CMK (cell line): Measurements from ENCODE around the gene ETV6.

Source experiments
- DNase-seq: peaks from one replicate; pipeline ENCODE4 v3.0.0-alpha.2; 2010; ENCODE audit warnings: low read depth

Gene ETV6

GRCh38 chr12:11801643-11802042, 152.2 kb downstream of the ETV6 start:
- DNase-seq, result peak; percentile 76

- DNase-seq, result no peak
Observed at GRCh38 chr12:11804130-11804529, 154.7 kb downstream of the ETV6 start.

DNA sequence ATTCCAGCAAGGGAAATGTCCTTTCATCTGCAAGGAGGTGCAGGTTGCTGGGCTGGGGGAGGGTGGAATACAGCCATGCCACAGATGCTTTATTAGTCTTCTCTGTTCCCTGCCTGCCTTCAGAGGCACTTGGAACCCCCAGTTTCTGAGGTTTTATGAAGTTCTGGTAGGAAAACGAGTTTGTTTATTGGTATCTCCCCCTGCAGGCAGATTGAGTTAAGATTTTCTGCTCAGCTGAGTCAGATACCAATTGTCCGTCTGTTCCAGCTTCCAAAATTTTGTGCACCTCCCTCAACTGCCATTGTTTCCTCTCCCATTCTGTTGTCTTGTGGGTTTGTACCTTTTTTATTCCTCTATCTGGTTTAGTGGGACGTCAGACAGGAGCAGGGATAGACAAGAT, 155.6 kb downstream of the ETV6 start:
- DNase-seq, result no peak

DNA sequence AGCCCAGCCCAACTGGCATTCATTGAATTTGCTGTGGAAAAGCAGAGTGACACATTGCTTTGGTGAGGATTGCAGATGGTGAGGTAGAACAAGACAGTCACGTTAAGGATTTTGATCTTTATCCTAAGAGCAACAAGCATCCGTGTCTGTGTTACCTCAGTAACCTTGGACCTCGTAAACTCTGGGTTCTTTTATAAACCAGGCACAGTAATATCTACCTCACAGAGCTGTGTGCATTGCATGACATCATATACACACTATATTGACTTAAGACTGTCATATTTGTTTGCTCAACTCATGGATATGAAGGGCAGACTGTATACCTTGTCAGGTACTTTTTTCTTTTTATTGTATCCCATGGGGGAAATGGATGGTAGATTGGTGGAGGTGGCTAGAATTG, 156.2 kb downstream of the ETV6 start:
- no peak for DNase-seq

DNA sequence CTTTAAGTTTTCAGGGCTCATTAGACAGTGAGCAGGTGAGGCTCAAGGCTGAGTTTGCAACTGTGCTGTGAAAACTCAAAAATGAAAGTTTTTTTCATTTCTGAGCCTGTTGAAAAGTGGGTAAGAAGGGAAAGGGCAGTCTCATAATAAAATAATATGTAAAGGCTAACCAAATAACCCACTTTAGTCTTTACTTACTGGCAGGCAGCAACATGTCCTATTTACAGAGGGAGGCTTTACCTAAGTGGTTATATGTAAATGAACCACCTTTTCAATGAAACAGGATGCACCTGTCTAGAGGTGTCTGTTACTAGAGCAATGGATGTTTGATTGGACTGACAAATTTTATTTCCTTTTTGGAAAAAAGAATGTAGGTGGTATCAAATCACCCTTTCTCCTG, 158.0 kb downstream of the ETV6 start:
- no peak for DNase-seq

GRCh38 chr12:11808931-11809330, 159.5 kb downstream of the ETV6 start:
- DNase-seq, result no peak

DNA sequence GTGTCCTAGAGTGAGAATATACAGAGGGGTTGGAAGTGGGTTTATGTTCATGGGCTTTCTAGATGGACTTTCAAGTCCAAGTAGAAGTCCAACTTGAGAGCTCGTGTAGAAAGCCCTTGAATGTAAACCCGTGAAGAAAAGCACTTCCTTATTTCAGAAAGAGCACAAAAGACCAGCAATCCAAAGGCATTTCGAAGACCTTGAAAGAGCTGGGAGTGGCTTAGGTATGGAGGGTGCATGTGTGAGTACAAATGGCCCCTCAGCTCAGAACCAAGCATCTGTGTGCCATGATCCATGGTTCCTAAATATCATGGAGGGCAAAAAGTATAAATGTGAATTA, 160.7 kb downstream of the ETV6 start:
- no peak for DNase-seq

GRCh38 chr12:11811008-11811407, 161.5 kb downstream of the ETV6 start:
- DNase-seq, result no peak

GRCh38 chr12:11812241-11812585, 162.7 kb downstream of the ETV6 start:
- no peak for DNase-seq

DNA sequence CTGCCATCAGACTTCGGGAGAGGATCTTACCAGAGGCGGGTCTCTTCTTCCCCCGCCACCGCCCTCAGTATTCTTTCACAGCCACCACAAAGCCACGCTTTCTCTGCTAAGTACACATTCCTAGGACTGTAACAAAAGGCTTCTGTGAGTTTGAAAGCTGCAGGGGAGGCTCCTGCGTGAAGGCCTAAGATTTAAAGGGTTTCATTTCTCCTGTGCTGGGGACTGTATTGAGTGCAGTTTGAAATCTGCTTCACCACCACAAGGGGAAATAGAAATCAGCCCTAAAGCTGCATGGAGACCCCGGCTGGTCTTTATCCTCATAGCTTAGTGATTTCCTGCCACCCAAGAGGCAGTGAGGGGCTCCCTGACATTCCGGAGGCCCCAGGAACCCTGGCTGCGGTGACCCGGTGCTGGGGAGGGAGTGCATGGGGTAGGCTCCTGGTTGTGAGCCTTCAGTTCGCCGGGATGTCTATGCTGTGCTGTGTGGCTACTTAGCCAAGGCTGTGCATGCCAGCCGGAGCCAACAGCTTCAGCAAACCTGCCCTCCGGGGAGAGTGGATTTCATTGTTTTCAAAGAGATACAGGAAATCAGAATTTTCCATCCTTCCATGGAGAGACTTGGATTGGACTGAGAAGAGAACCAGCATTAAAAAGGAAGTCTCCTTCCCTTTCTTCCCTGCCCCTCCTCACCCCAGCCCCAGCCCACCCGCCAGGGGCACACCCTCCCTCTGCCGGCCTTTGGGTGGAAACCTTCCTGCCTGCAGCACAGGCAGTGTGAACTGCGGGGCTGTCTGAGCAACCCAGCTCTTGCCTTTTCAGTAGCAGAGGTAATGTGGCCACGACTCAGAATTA, 163.3 kb downstream of the ETV6 start:
- peak; percentile 75 for DNase-seq

DNA sequence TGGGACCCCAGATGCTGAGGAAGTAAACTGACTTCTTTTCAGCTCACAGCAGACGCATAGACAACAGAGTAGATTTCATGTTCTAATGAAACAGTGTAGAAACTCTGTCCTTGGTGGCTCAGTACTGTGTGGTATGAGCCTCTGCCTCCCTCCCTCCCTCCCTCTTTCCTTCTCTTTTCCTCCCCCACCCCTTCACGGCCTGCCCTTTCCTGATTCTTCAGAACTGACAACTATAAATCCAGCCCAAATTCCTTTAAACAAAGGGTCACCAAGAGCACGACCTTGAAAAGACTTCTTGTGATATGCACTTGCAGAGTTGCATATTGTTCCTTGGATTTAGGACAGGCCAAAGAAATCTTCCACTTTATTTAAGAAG, 164.0 kb downstream of the ETV6 start:
- no peak for DNase-seq

DNA sequence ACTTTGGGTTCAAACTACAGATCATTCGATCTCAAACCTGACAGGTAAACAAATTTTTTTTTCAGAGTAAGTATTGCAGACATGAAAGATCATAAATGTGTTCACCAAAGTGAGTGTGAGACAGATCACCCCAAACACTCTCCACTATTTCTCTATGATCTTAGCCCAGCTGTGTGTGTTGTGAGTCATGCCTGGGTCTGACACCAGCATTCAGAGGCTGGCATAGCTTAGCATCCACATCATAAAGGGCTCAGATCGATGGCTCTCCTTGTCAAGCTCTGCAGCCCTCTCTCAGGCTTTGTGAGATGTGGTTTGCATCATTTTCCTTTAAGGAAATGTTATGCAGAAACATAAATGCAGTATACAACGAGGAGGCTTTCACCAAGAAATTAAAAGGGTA, 164.9 kb downstream of the ETV6 start:
- no peak for DNase-seq

DNA sequence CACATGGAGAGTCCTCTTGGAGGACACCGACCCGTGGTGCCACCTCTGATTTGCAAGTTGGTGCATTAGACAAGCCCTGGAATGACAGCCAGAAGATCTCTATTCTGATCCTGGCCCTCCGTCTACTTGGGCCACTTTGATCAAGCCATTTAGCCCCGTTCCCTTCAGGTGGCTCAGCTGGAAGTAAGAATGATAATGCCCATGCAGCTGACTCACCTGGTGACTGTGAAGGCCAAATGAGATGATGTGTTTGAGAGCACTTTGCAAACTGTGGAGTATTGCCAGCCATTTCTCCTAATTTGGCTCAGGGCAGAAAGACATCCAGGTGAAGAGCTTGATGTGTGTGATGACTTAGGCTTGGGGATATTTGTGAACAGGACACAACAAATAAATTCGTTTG, 165.9 kb downstream of the ETV6 start:
- DNase-seq, result no peak

DNA sequence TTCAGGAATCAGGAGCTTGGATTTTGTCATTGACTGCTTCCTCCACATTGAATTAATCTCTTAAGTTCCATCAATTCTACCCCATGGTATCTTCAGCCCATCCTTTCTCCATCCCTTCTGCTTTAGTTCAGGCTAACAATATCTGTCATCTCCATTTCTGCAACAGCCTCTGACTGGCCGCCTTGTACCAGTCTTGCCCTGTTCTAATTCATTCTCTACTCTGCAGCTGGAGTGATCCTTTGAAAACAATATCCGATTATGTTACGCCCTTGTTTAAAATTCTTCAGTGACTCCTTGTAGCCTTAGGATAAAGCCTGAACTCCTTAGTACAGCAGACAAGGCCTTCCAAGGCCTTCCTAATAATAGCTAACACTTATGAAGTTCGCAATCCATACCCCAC, 170.2 kb downstream of the ETV6 start:
- DNase-seq, result no peak

- DNase-seq, result no peak
Observed at GRCh38 chr12:11820476-11820875, 171.0 kb downstream of the ETV6 start.

GRCh38 chr12:11821386-11822080, 172.1 kb downstream of the ETV6 start:
- DNase-seq, result no peak

DNA sequence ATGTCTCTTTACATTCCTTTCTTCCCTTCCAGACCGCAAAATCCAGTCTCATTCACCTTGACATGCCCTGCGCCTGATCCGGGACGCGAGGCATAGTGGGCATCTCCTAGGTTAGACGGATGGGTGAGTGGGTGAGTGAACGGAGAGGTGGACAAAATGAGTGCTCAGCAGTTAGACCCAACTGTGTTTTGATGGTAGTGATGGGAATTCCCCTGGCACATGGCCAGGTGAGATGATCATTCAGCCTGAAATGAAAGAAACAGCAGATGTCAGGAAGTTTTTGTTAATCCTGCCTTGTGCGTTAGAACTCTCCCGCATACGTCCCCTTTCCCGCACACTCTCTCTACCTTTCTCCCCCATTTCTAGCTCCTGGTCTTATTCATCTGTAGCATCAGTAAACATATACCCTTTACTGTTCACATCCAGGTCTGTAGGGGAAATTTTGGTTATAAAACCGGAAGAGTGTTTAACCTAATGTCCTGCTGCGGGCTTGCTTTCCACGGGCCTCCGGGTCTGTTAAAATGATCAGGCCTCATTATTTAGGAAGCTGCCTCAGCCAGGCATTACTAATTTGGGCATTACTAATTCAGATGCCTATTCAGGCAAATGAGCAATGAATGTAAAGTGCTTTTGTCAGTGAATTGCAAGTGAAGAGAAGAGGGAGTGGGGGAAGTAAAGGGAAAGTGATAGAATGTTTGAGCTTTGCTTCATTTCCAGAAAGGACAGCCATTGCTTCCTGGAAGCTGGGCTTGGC, 172.8 kb downstream of the ETV6 start:
- DNase-seq, result no peak

DNA sequence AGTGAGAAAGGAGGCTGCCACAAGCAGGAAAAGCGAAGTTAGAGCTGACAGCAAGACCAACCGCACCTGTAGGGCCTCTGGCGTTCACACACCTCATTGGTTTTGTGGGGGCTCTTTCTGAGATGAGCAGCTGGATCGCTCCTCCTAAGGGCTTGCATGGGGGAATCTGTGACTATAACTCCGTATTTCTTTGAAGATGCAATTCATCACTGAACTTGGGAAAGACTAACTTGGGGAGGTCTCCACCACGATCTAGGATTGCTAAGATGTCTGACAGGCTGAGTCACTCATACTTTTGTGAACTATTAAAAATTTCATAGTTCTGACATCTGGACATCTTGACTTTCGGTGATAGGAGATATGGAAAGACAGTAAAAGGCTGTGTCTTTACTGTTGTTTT, 173.6 kb downstream of the ETV6 start:
- DNase-seq, result no peak

DNA sequence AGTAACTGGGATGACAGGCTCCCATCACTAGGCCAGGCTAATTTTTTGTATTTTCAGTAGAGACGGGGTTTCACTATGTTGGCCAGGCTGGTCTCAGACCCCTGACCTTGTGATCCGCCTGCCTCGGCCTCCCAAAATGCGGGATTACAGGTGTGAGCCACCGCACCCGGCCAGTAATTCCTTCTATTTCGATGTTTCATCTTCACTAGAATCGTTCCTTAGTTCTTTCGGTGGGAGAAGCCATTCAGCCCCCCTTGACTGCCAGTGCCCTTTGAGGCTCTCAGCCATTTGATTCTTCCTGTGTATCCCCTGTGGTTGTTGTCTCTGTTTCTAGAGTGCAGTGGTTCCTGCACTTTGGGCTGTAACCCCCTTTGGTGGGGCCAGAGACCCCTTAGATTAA, 174.1 kb downstream of the ETV6 start:
- no peak for DNase-seq

- DNase-seq, result no peak
Observed at GRCh38 chr12:11824069-11824468, 174.6 kb downstream of the ETV6 start.

- DNase-seq, result no peak
Observed at GRCh38 chr12:11824736-11825135, 175.3 kb downstream of the ETV6 start.

- DNase-seq, result no peak
Observed at GRCh38 chr12:11825278-11825677, 175.8 kb downstream of the ETV6 start.

DNA sequence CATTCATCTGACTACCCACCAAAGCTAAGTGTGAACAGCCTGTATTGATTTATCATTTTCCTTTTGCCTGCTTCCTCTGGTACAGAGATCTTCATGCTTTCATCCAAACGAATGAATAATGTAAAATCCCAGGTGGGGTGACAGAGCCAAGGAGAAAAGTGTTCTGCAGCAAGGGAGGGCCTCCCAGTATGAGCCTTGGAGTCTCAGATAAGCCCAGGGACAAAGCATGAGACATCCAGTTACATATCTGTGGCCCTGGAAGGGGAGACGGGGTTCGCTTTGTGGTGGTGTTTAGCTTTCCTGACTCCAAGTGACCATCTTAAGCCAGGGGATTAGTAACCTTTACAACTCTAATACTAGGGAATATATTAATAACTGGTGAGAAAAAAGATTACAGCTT, 177.1 kb downstream of the ETV6 start:
- no peak for DNase-seq
